Measurements from ENCODE around the gene NOC3L.
"Not testable (repeated sequence)": the region's sequence is repeated elsewhere in the genome, so short reads cannot be mapped to it uniquely, and the experiment has no call there.

NOC3L gene

GRCh38 chr10:94362360-94363250 is at the start of gene NOC3L:
Gene NOC3L (minus strand): TSS chr10:94362939. CDS start chr10:94362838, 101 bp downstream.
- peak; percentile 91 for DNase-seq (ENCODE audit: low read depth)

- DNase-seq (ENCODE audit: low read depth): peak; percentile 1
Observed at GRCh38 chr10:94412449-94412848, 49.7 kb upstream of the NOC3L start.

GRCh38 chr10:94411304-94411703 is 48.6 kb upstream of the NOC3L start:
- DNase-seq (ENCODE audit: low read depth): no peak

GRCh38 chr10:94409021-94409657 is 46.4 kb upstream of the NOC3L start:
- no peak for DNase-seq (ENCODE audit: low read depth)

GRCh38 chr10:94407668-94408067 is 44.9 kb upstream of the NOC3L start:
- DNase-seq (ENCODE audit: low read depth): no peak

- DNase-seq (ENCODE audit: low read depth): no peak
Observed at GRCh38 chr10:94405406-94405805, 42.7 kb upstream of the NOC3L start.

GRCh38 chr10:94403380-94404213 is 40.9 kb upstream of the NOC3L start:
- peak; percentile 44 for DNase-seq (ENCODE audit: low read depth)

- DNase-seq (ENCODE audit: low read depth): no peak
Observed at GRCh38 chr10:94402843-94403379, 40.2 kb upstream of the NOC3L start.

GRCh38 chr10:94402204-94402842 is 39.6 kb upstream of the NOC3L start, which contains the start of gene TBC1D12:
Gene TBC1D12 (plus strand): TSS chr10:94402541. CDS start chr10:94402614, 73 bp downstream.
- DNase-seq (ENCODE audit: low read depth): peak; percentile 95

GRCh38 chr10:94398762-94399161 is 36.0 kb upstream of the NOC3L start:
- DNase-seq (ENCODE audit: low read depth): no peak

GRCh38 chr10:94397549-94398370 is 35.0 kb upstream of the NOC3L start:
- DNase-seq (ENCODE audit: low read depth): no peak

GRCh38 chr10:94392117-94392516 is 29.4 kb upstream of the NOC3L start:
- not testable (repeated sequence) for DNase-seq (ENCODE audit: low read depth)

GRCh38 chr10:94385733-94386132 is 23.0 kb upstream of the NOC3L start:
- DNase-seq (ENCODE audit: low read depth): not testable (repeated sequence)

- no peak for DNase-seq (ENCODE audit: low read depth)
Observed at GRCh38 chr10:94383530-94383929, 20.8 kb upstream of the NOC3L start.

GRCh38 chr10:94376865-94377264 is 14.1 kb upstream of the NOC3L start:
- DNase-seq (ENCODE audit: low read depth): no peak

- DNase-seq (ENCODE audit: low read depth): no peak
Observed at GRCh38 chr10:94375374-94375773, 12.6 kb upstream of the NOC3L start.

GRCh38 chr10:94370501-94370900 is 7.8 kb upstream of the NOC3L start:
- no peak for DNase-seq (ENCODE audit: low read depth)

GRCh38 chr10:94366382-94366781 is 3.6 kb upstream of the NOC3L start:
- DNase-seq (ENCODE audit: low read depth): no peak

GRCh38 chr10:94364482-94364881 is 1.7 kb upstream of the NOC3L start:
- no peak for DNase-seq (ENCODE audit: low read depth)

GRCh38 chr10:94363251-94363565 is 469 bp upstream of the NOC3L start:
- DNase-seq (ENCODE audit: low read depth): no peak
